Loucy (cell line): ENCODE data around the gene TRMT10B.

Experiments
- H2AFZ ChIP-seq: fragments of 200-600 bp; sonication (generic); 2 replicates; pipeline ENCODE4 v1.6.0; 2016; ENCODE audit warnings: antibody characterized with exemption, mild to moderate bottlenecking, low read length, moderate library complexity
- H3F3A ChIP-seq: fragments of 200-600 bp; 2 replicates; pipeline ENCODE4 v1.6.0; 2016; ENCODE audit warnings: antibody characterized with exemption, low read depth, mild to moderate bottlenecking
- H3K27me3 ChIP-seq: fragments of 200-600 bp; sonication (generic); 2 replicates; pipeline ENCODE4 v1.6.1; 2014; ENCODE audit warnings: low read length, mild to moderate bottlenecking; ENCODE audit not compliant: insufficient read depth, poor library complexity, severe bottlenecking
- H3K36me3 ChIP-seq: fragments of 200-600 bp; sonication (generic); 2 replicates; pipeline ENCODE4 v1.6.1; 2016; ENCODE audit warnings: low read length; ENCODE audit not compliant: insufficient read depth
- H3K4me1 ChIP-seq: fragments of 200-600 bp; sonication (generic); 2 replicates; pipeline ENCODE4 v1.5.1; 2014; ENCODE audit warnings: low read length, mild to moderate bottlenecking; ENCODE audit not compliant: insufficient read depth, poor library complexity, severe bottlenecking
- H3K4me2 ChIP-seq: fragments of 200-600 bp; sonication (generic); 2 replicates; pipeline ENCODE4 v1.6.0; 2014; ENCODE audit warnings: antibody characterized with exemption, low read length, low read depth, mild to moderate bottlenecking; ENCODE audit not compliant: poor library complexity, severe bottlenecking
- H3K4me3 ChIP-seq: fragments of 200-600 bp; sonication (generic); 2 replicates; pipeline ENCODE4 v1.5.1; 2014; ENCODE audit warnings: low read length, mild to moderate bottlenecking, mixed read lengths; ENCODE audit not compliant: poor library complexity, severe bottlenecking
- H3K79me2 ChIP-seq: fragments of 200-600 bp; sonication (generic); 2 replicates; pipeline ENCODE4 v1.6.1; 2014; ENCODE audit warnings: low read length; ENCODE audit not compliant: insufficient read depth
- H3K9ac ChIP-seq: fragments of 200-600 bp; sonication (generic); 2 replicates; pipeline ENCODE4 v1.6.0; 2014; ENCODE audit warnings: mild to moderate bottlenecking, low read depth, low read length, moderate library complexity; ENCODE audit not compliant: poor library complexity, severe bottlenecking
- H3K9me2 ChIP-seq: fragments of 200-600 bp; sonication (generic); replicated peaks from 2 replicates; pipeline ENCODE4 v1.6.1; 2016; ENCODE audit warnings: low read depth, low read length, mixed read lengths
- H3K9me3 ChIP-seq: fragments of 200-600 bp; sonication (generic); 2 replicates; pipeline ENCODE4 v1.6.1; 2014; ENCODE audit warnings: mild to moderate bottlenecking, antibody characterized with exemption, low read length, low read depth; ENCODE audit not compliant: insufficient read depth
- H4K20me1 ChIP-seq: fragments of 200-600 bp; sonication (generic); 2 replicates; pipeline ENCODE4 v1.6.0; 2014; ENCODE audit warnings: antibody characterized with exemption, low read length, mild to moderate bottlenecking; ENCODE audit not compliant: insufficient read depth, poor library complexity, severe bottlenecking
- CTCF ChIP-seq: fragments of 200-600 bp; sonication (generic); conservative IDR thresholded peaks from 2 replicates; pipeline ENCODE4 v1.5.1; 2014; ENCODE audit warnings: mild to moderate bottlenecking, antibody characterized with exemption, low read length
- EZH2phosphoT487 ChIP-seq: fragments of 200-600 bp; IDR thresholded peaks from 2 replicates; pipeline ENCODE4 v1.6.1; 2018; ENCODE audit warnings: antibody characterized with exemption, mild to moderate bottlenecking, moderate library complexity, borderline replicate concordance

TRMT10B gene

GRCh38 chr9:37811906-37812476 lies 58.4 kb downstream of the TRMT10B start:
- Histone ChIP-seq H3K4me2 (no peak overlapping the region), H3K9me3 (no peaks in the 10 kb centered on the region), H3K27me3 (no peaks in the 10 kb centered on the region), H3K36me3 (no peaks in the 10 kb centered on the region), H3K79me2 (peaks cover 6% of the 10 kb centered on the region; the same call in 1 of the 2 replicates), H4K20me1 (peaks cover 5% of the 10 kb centered on the region), H3K9ac (no peak overlapping the region), H2AFZ (no peak overlapping the region), H3K4me1 (no peaks in the 10 kb centered on the region), H3K9me2 (no peaks in the 10 kb centered on the region), H3F3A (no peaks in the 10 kb centered on the region), H3K4me3 (no peak overlapping the region)
- no peak for TF ChIP-seq EZH2phosphoT487
- no peak for TF ChIP-seq CTCF

GRCh38 chr9:37812773-37813379 lies 59.3 kb downstream of the TRMT10B start:
- no peak overlapping the region for H2AFZ ChIP-seq
- TF ChIP-seq EZH2phosphoT487 = no peak
- no peak for TF ChIP-seq CTCF
- H3K79me2 ChIP-seq = peaks cover 4% of the 10 kb centered on the region; the same call in 1 of the 2 replicates
- no peaks in the 10 kb centered on the region for H3K4me1 ChIP-seq
- no peaks in the 10 kb centered on the region for H3K9me3 ChIP-seq
- no peaks in the 10 kb centered on the region for H3K9me2 ChIP-seq
- H3K9ac ChIP-seq = no peak overlapping the region
- no peaks in the 10 kb centered on the region for H3F3A ChIP-seq
- no peak overlapping the region for H3K4me2 ChIP-seq
- H3K27me3 ChIP-seq = no peaks in the 10 kb centered on the region
- peaks cover 3% of the 10 kb centered on the region for H4K20me1 ChIP-seq
- H3K36me3 ChIP-seq = no peaks in the 10 kb centered on the region
- H3K4me3 ChIP-seq = no peak overlapping the region

GRCh38 chr9:37818849-37819248 lies 65.2 kb downstream of the TRMT10B start:
- H3K27me3 ChIP-seq = no peaks in the 10 kb centered on the region
- no peak overlapping the region for H3K4me3 ChIP-seq
- H3K9me3 ChIP-seq = no peaks in the 10 kb centered on the region
- H3K79me2 ChIP-seq = no peaks in the 10 kb centered on the region; the same call in 1 of the 2 replicates
- no peak overlapping the region for H3K4me2 ChIP-seq
- H3K4me1 ChIP-seq = no peaks in the 10 kb centered on the region
- H4K20me1 ChIP-seq = no peaks in the 10 kb centered on the region
- no peak overlapping the region for H2AFZ ChIP-seq
- H3K36me3 ChIP-seq = peaks cover 26% of the 10 kb centered on the region; the same call in 1 of the 2 replicates
- no peaks in the 10 kb centered on the region for H3F3A ChIP-seq
- no peaks in the 10 kb centered on the region for H3K9me2 ChIP-seq
- no peak overlapping the region for H3K9ac ChIP-seq
- TF ChIP-seq EZH2phosphoT487 (no peak), CTCF (no peak)
